ENCODE results near the gene BBOX1. TPM values are rescaled to one million over a fixed set of nuclear protein-coding genes. Genes with fewer than 3 reads are reported as not detected.

BBOX1 gene
- total RNA-seq, 4 donors from 2014 or later, result not detected

DNA sequence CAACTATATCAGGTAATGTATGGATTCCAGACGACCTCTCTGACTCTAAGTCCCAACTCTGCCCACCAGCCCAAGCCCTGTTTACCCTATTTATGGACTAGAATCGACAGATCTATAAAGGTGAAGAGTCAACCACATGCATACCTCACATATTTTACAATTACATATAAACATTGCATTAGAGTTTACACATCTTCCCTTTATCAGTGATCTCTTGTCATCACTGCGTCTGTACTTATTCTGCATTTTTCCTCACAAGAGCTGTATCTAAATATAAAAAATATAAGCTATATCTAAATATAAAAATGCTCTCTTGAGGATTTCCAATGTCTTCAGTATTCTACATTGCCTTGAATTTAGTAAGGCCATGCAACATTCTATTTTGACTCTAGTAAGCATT lies 38.2 kb upstream of the BBOX1 start:
- TF ChIP-seq, protein P1, sequence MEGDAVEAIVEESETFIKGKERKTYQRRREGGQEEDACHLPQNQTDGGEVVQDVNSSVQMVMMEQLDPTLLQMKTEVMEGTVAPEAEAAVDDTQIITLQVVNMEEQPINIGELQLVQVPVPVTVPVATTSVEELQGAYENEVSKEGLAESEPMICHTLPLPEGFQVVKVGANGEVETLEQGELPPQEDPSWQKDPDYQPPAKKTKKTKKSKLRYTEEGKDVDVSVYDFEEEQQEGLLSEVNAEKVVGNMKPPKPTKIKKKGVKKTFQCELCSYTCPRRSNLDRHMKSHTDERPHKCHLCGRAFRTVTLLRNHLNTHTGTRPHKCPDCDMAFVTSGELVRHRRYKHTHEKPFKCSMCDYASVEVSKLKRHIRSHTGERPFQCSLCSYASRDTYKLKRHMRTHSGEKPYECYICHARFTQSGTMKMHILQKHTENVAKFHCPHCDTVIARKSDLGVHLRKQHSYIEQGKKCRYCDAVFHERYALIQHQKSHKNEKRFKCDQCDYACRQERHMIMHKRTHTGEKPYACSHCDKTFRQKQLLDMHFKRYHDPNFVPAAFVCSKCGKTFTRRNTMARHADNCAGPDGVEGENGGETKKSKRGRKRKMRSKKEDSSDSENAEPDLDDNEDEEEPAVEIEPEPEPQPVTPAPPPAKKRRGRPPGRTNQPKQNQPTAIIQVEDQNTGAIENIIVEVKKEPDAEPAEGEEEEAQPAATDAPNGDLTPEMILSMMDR (IDR thresholded peaks at IDR 0.05), result no peak
- ATAC-seq (ENCODE audit: low FRiP score) (no peak), DNase-seq (ENCODE audit: low spot score) (no peak)

DNA sequence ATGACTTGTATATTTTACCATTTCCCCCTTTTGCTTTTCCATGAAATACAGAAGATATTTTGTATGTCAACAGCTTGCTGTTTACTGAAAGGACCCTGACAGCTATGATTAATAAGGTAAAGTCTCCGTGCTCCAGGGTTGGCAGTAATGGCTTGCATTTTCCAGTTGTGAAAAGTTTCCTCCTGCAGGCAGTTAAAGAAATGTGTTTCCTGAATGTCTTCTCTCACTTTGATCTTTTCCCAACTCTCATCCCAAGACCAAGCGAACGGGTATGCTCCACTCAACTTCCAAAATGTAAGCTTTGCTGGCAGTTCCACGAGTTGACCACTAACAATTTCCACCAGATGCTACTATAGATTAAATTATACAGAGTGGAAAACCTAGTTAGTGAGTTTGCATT lies 37.8 kb upstream of the BBOX1 start:
- no peak for ATAC-seq (ENCODE audit: low FRiP score)

DNA sequence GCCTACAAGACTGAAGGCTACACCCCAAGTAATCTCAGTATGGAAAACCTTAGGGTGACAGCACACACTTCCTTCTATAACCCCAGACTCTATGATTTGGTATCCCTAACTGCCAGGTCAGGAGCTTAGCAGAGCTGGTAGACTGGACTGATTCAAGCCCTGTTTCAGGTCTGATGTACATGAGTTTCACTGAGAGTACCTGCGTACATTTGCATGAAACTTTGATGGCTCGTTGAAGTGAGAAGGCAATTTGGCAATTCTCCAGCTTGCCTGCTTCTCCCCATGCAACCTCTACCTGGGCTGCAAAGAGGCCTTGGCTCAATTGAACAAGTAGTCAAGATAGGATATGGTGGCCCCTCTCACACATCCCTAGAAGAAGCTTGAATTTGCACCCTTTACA lies 36.5 kb upstream of the BBOX1 start:
- TF ChIP-seq, protein P1 (IDR thresholded peaks at IDR 0.05), result no peak
- DNase-seq (ENCODE audit: low spot score), result no peak
- ATAC-seq (ENCODE audit: low FRiP score), result no peak

More for the DNA sequence above, 37.8 kb upstream of the BBOX1 start:
- TF ChIP-seq, protein P1 (IDR thresholded peaks at IDR 0.05), result no peak
- no peak for DNase-seq (ENCODE audit: low spot score)

DNA sequence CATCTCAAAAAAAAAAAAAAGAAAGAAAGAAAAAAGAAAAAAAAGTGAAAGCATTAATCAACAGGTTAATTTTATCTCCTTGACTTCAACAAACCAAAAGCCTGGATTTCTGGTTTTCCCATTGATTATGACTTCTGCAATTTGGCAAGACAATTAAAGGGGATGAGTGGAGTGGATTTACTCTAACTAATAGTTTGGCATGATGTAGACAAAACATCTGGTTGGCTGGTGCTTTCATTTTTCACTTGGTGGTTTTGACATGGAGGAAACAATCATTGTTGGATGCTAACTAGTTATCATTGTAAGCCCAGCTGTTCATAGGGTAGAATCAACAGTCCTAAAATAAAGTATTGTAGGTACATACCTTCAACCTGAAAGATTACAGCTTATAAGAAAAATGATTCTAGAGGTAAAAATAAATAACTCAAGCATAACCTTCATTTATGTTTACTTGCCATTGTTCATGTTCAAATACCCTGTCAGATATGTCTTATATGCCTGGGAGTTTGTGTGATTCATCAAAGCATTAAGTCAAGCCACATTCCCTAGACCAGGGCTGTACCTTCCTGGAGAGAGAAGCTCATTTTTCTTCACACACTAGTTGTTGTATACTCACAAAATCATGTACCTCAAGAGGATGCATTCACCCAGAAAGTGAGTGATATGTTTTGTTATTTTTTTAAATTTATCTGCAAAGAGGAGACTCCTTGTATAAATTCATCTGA lies 31.6 kb upstream of the BBOX1 start:
- TF ChIP-seq, protein P1 (IDR thresholded peaks at IDR 0.05), result no peak
- ATAC-seq (ENCODE audit: low FRiP score), result no peak
- no peak for DNase-seq (ENCODE audit: low spot score)

DNA sequence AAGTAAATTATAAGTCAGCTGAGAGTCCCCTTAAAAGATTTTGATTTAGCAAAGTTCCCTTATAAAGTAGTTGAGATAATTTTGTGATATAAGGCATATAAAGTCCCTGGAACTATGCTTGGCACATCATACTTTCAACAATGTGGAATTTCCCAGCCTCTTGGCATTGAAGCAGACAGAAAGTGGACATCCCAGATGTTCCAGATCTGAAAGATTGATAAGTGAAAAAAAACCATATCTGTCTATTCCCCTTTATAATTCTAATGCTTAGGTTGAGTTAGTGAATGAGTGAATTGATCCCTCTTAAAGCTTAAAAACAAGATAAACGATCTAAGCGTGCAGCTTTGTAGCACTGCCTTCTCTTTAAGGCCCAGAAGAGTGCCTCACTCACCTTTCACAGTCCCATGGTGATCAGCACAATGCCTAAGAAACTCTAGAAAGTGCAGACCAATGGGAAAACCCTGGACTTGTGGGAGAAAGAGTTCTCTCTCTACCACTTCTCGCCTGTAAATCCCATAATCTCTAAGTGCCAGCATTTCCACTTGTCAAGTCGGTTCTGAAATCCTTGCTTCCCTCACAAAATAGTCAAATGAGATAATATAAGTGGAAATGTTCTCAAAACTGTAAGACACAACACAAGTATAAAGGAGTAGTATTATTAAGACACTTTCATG lies 28.9 kb upstream of the BBOX1 start:
- DNase-seq (ENCODE audit: low spot score) (no peak), ATAC-seq (ENCODE audit: low FRiP score) (no peak)
- TF ChIP-seq, protein P1 (IDR thresholded peaks at IDR 0.05), result no peak

DNA sequence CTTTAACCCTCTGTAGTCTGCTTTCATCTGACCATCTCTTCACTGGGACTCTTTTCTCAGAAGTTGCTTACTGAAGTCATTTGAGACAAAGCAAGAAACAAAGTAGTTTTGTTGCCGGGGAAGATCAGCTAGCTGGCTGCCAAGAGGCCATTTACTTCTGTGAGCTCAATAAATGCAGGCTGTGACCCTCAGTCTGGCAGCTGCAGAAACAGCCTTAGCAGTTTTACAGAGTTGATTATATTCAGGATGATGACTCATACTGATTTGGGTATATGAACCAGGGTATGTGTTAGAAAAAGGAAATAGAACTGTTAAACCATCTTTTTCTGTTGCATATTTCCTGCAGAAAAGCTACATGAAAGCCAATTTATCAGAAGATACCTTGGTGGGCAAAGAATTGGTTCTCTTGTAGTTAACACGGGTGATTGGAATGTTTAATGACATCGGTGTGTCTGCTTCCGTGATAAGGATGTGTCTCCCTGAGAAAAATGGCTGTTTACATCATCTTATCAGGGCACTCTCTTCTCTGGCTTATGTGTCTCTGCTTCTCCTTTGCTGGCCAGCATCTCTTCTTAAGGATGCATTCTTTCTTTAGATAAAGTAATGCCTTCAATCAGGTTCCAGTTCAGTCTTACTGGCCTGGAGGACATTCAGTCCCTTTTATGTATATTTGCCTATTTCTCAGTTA lies 28.2 kb upstream of the BBOX1 start:
- TF ChIP-seq, protein P1 (IDR thresholded peaks at IDR 0.05), result no peak
- DNase-seq (ENCODE audit: low spot score) (no peak), ATAC-seq (ENCODE audit: low FRiP score) (peak; percentile 45)
